ENCODE results near the gene PDCD10. TPM values are rescaled to one million over a fixed set of nuclear protein-coding genes. Genes with fewer than 3 reads are reported as not detected.

PDCD10 gene
- polyA plus RNA-seq, 3 donors = 31.7 to 61.8 (median 61.5) TPM

- no peaks in the 10 kb centered on the region for H3K27me3 ChIP-seq (ENCODE audit: control insufficient read depth in 2 of 2, insufficient read depth in 2 of 2, low read length in 2 of 2)
- intact Hi-C loops (cut with micrococcal nuclease) = no loop called here
- H2AFZ ChIP-seq (ENCODE audit: insufficient read depth, low read depth, low read length, poor library complexity, severe bottlenecking) = no peak overlapping the region
- Mint-ChIP-seq H3K27me3 (ENCODE audit: low read depth in 3 of 3) (peaks cover 0 to 1% (median 0%) of the 10 kb centered on the region in 3 donors), H3K4me1 (no peaks in the 10 kb centered on the region), H3K27ac (no peak overlapping the region), H3K4me3 (no peak overlapping the region), H3K36me3 (peaks cover 11 to 18% of the 10 kb centered on the region in 2 donors), H3K9me3 (peaks cover 0 to 6% (median 1%) of the 10 kb centered on the region in 7 donors)
- peaks cover 2 to 17% of the 10 kb centered on the region in 2 donors for H3K36me3 ChIP-seq (replicated peaks in 1 of 2; ENCODE audit: control insufficient read depth in 1 of 2, insufficient read depth in 2 of 2, low read length in 2 of 2)
- H3K4me1 ChIP-seq (ENCODE audit: control insufficient read depth in 1 of 2, insufficient read depth in 2 of 2, low read length in 2 of 2) = no peaks in the 10 kb centered on the region
- no peak overlapping the region for H3K4me3 ChIP-seq (replicated peaks in 1 of 3; ENCODE audit: low read depth in 2 of 3, low read length in 3 of 3)
- H3K79me2 ChIP-seq (ENCODE audit: insufficient read depth, low read length) = no peaks in the 10 kb centered on the region
- no peak for TF ChIP-seq CTCF (IDR thresholded peaks at IDR 0.05)
- no peaks in the 10 kb centered on the region for H4K20me1 ChIP-seq (ENCODE audit: insufficient read depth, low read length)
- WGBS (ENCODE audit: insufficient coverage) = no CpG with 5 or more reads among the region's 1 CpG
- no peak overlapping the region for H3K4me2 ChIP-seq (replicated peaks; ENCODE audit: extremely low read depth, low read length, poor library complexity, severe bottlenecking)
- no peak for DNase-seq
- no peak overlapping the region for H3K27ac ChIP-seq (ENCODE audit: low read depth in 1 of 2, low read length in 2 of 2)
- H3K9me3 ChIP-seq (replicated peaks in 1 of 2; ENCODE audit: control insufficient read depth in 1 of 2, insufficient read depth in 1 of 2, low read length in 2 of 2) = no peaks in the 10 kb centered on the region
- H3K9ac ChIP-seq (ENCODE audit: insufficient read depth, low read length, poor library complexity, severe bottlenecking) = no peak overlapping the region
Measured at GRCh38 chr3:167669699-167670098, 65.0 kb downstream of the PDCD10 start.

- H3K4me1 Mint-ChIP-seq = no peaks in the 10 kb centered on the region
- H3K4me1 ChIP-seq (ENCODE audit: control insufficient read depth in 1 of 2, insufficient read depth in 2 of 2, low read length in 2 of 2) = no peaks in the 10 kb centered on the region
- no peaks in the 10 kb centered on the region for H3K27me3 ChIP-seq (ENCODE audit: control insufficient read depth in 2 of 2, insufficient read depth in 2 of 2, low read length in 2 of 2)
- no peak overlapping the region for H2AFZ ChIP-seq (ENCODE audit: insufficient read depth, low read depth, low read length, poor library complexity, severe bottlenecking)
- H3K4me3 ChIP-seq (replicated peaks in 1 of 3; ENCODE audit: low read depth in 2 of 3, low read length in 3 of 3) = no peak overlapping the region
- no peak for TF ChIP-seq CTCF (IDR thresholded peaks at IDR 0.05)
- H3K27ac ChIP-seq (ENCODE audit: low read depth in 1 of 2, low read length in 2 of 2) = no peak overlapping the region
- H3K9ac ChIP-seq (ENCODE audit: insufficient read depth, low read length, poor library complexity, severe bottlenecking) = no peak overlapping the region
- no peaks in the 10 kb centered on the region for H4K20me1 ChIP-seq (ENCODE audit: insufficient read depth, low read length)
- peaks cover 0 to 5% (median 0%) of the 10 kb centered on the region in 3 donors for H3K27me3 Mint-ChIP-seq (ENCODE audit: low read depth in 3 of 3)
- H3K36me3 Mint-ChIP-seq = peaks cover 2 to 8% of the 10 kb centered on the region in 2 donors
- no peaks in the 10 kb centered on the region for H3K79me2 ChIP-seq (ENCODE audit: insufficient read depth, low read length)
- intact Hi-C loops (cut with micrococcal nuclease) = no loop called here
- H3K36me3 ChIP-seq (replicated peaks in 1 of 2; ENCODE audit: control insufficient read depth in 1 of 2, insufficient read depth in 2 of 2, low read length in 2 of 2) = peaks cover 2 to 7% of the 10 kb centered on the region in 2 donors
- H3K9me3 Mint-ChIP-seq = peaks cover 0 to 5% (median 1%) of the 10 kb centered on the region in 7 donors
- DNase-seq = no peak
- WGBS (ENCODE audit: insufficient coverage) = 86% methylated on average over 1 of the region's 1 CpG
- H3K4me3 Mint-ChIP-seq = no peak overlapping the region
- H3K4me2 ChIP-seq (replicated peaks; ENCODE audit: extremely low read depth, low read length, poor library complexity, severe bottlenecking) = no peak overlapping the region
- no peaks in the 10 kb centered on the region for H3K9me3 ChIP-seq (replicated peaks in 1 of 2; ENCODE audit: control insufficient read depth in 1 of 2, insufficient read depth in 1 of 2, low read length in 2 of 2)
- H3K27ac Mint-ChIP-seq = no peak overlapping the region
Measured at GRCh38 chr3:167668651-167669050, 66.0 kb downstream of the PDCD10 start.

Measured in CD14-positive monocyte (primary cell).